Neural crest cell (in vitro differentiated cells): Measurements from ENCODE around the gene KIAA0040. TPM values are rescaled to one million over a fixed set of nuclear protein-coding genes. Genes with fewer than 3 reads are reported as not detected.

ENCODE experiments used
- DNase-seq: peaks from one replicate; pipeline ENCODE4 v3.0.0; 2021; ENCODE audit warnings: low read depth, mixed read lengths, low spot score
- H3K27ac Mint-ChIP-seq: one replicate; pipeline ENCODE4 v1.8.0; 2021; ENCODE audit warnings: mild to moderate bottlenecking, mixed read lengths; ENCODE audit not compliant: unreplicated experiment
- H3K27me3 Mint-ChIP-seq: 2 replicates; pipeline ENCODE4 v1.8.0; 2021; ENCODE audit warnings: low read depth, mild to moderate bottlenecking, mixed read lengths
- H3K36me3 Mint-ChIP-seq: 2 replicates; pipeline ENCODE4 v1.8.0; 2021; ENCODE audit warnings: low read depth, mild to moderate bottlenecking, mixed read lengths
- H3K4me1 Mint-ChIP-seq: 2 replicates; pipeline ENCODE4 v1.8.0; 2021; ENCODE audit warnings: mixed read lengths
- H3K4me3 Mint-ChIP-seq: one replicate; pipeline ENCODE4 v1.8.0; 2021; ENCODE audit warnings: mild to moderate bottlenecking, mixed read lengths
- H3K9me3 Mint-ChIP-seq: 2 replicates; pipeline ENCODE4 v1.8.0; 2021; ENCODE audit warnings: mixed read lengths
- CTCF ChIP-seq: fragments of 200-600 bp; sonication (generic); conservative IDR thresholded peaks from 2 replicates; pipeline ENCODE4 v1.5.0; 2021; ENCODE audit warnings: antibody characterized with exemption, mild to moderate bottlenecking
- total RNA-seq: library from RNA; stranded (reverse); gene quantifications from 2 replicates; pipeline ENCODE4 v1.2.1, GENCODE V29; 2021

Gene KIAA0040
- total RNA-seq, 1 donor from 2014 or later: 0.42 TPM

DNA sequence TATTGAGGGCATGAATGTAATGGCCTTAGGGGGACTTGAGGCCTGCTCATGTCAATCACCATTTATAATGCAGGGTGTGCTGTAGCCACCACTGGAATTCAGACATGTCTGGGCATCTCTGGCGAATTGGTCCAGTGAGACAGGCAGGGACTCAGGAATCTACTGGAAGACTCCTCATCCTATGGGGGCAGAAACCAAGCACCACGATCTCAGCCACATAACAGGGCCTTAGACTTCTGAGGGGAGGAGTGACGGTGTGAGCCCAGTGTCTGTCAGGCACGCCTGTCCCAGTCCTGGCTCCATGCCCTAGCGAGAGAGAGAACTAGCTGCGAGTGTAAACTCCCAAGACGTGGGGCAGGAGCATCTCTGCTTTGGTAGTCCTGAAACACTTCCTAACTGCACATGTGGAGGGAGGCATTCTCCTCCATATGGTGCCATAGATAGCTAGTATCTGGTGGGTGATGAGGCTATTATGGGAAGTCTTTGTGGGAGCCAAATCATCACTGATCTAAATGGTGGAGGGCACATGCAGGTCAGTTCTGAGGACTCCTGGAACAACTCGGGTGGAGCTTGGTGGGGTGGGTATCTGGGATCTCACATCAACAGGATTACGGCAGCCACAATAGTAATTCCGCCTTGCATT is 29.8 kb upstream of the KIAA0040 start:
- Mint-ChIP-seq H3K27ac (no peak overlapping the region), H3K27me3 (no peaks in the 10 kb centered on the region), H3K9me3 (no peaks in the 10 kb centered on the region), H3K4me1 (no peaks in the 10 kb centered on the region), H3K4me3 (no peak overlapping the region), H3K36me3 (no peaks in the 10 kb centered on the region)
- TF ChIP-seq CTCF: no peak
- DNase-seq: no peak

GRCh38 chr1:175221557-175222175 is 29.1 kb upstream of the KIAA0040 start:
- Mint-ChIP-seq H3K4me1 (no peaks in the 10 kb centered on the region), H3K27ac (no peak overlapping the region), H3K4me3 (no peak overlapping the region), H3K27me3 (no peaks in the 10 kb centered on the region), H3K36me3 (no peaks in the 10 kb centered on the region), H3K9me3 (no peaks in the 10 kb centered on the region)
- TF ChIP-seq CTCF: no peak
- no peak for DNase-seq

- TF ChIP-seq CTCF: no peak
- Mint-ChIP-seq H3K4me1 (no peaks in the 10 kb centered on the region), H3K36me3 (no peaks in the 10 kb centered on the region), H3K27me3 (no peaks in the 10 kb centered on the region), H3K9me3 (no peaks in the 10 kb centered on the region), H3K27ac (no peak overlapping the region), H3K4me3 (no peak overlapping the region)
- DNase-seq: no peak
Observed at GRCh38 chr1:175220853-175221556, 28.4 kb upstream of the KIAA0040 start.

DNA sequence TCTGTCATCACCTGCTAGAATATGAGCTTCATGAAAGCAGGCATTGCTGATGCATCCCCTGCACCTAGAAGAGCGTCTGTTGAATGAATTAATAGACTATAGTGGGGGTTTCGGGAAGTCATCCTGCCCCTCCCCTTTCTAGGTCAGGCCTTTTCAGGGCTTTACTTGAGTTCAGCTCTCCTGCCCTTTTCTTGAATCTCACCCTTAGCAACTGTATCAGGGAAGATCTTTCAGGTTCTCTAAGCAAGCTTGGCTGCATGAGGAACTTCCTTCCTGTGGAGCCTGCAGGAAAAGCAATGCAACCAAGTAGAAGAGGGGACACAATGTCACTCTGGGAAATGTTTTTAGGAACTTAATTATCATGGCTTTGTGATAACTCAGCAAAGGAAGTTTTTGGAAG is 27.2 kb upstream of the KIAA0040 start:
- no peak overlapping the region for H3K27ac Mint-ChIP-seq
- DNase-seq: no peak
- TF ChIP-seq CTCF: no peak
- H3K4me1 Mint-ChIP-seq: no peaks in the 10 kb centered on the region
- peaks cover 2% of the 10 kb centered on the region for H3K9me3 Mint-ChIP-seq
- H3K27me3 Mint-ChIP-seq: no peaks in the 10 kb centered on the region
- H3K4me3 Mint-ChIP-seq: no peak overlapping the region
- H3K36me3 Mint-ChIP-seq: no peaks in the 10 kb centered on the region

- H3K9me3 Mint-ChIP-seq: peaks cover 4% of the 10 kb centered on the region
- no peaks in the 10 kb centered on the region for H3K27me3 Mint-ChIP-seq
- H3K27ac Mint-ChIP-seq: no peak overlapping the region
- no peaks in the 10 kb centered on the region for H3K4me1 Mint-ChIP-seq
- H3K4me3 Mint-ChIP-seq: no peak overlapping the region
- no peak for TF ChIP-seq CTCF
- no peak for DNase-seq
- no peaks in the 10 kb centered on the region for H3K36me3 Mint-ChIP-seq
Observed at GRCh38 chr1:175218786-175219434, 26.3 kb upstream of the KIAA0040 start.
